Endothelial cell (in vitro differentiated cells): ENCODE measurements around the gene TENM4. TPM values are rescaled to one million over a fixed set of nuclear protein-coding genes. Genes with fewer than 3 reads are reported as not detected.

ENCODE experiments used
- DNase-seq: peaks from one replicate; pipeline ENCODE4 v3.0.0; 2021; ENCODE audit warnings: low spot score
- H3K27ac Mint-ChIP-seq: one replicate; pipeline ENCODE4 v1.8.0; 2021; ENCODE audit warnings: mixed read lengths, inconsistent platforms; ENCODE audit not compliant: unreplicated experiment
- H3K27me3 Mint-ChIP-seq: one replicate; pipeline ENCODE4 v1.8.0; 2021; ENCODE audit warnings: mild to moderate bottlenecking, moderate library complexity, mixed read lengths, inconsistent platforms; ENCODE audit not compliant: unreplicated experiment
- H3K36me3 Mint-ChIP-seq: one replicate; pipeline ENCODE4 v1.8.0; 2021; ENCODE audit warnings: mild to moderate bottlenecking, low read depth, mixed read lengths, inconsistent platforms; ENCODE audit not compliant: unreplicated experiment
- H3K4me1 Mint-ChIP-seq: one replicate; pipeline ENCODE4 v1.8.0; 2021; ENCODE audit warnings: mild to moderate bottlenecking, mixed read lengths, inconsistent platforms; ENCODE audit not compliant: unreplicated experiment
- H3K4me3 Mint-ChIP-seq: one replicate; pipeline ENCODE4 v1.8.0; 2021; ENCODE audit warnings: mild to moderate bottlenecking, mixed read lengths, inconsistent platforms; ENCODE audit not compliant: unreplicated experiment
- H3K9me3 Mint-ChIP-seq: one replicate; pipeline ENCODE4 v1.8.0; 2021; ENCODE audit warnings: mixed read lengths, inconsistent platforms; ENCODE audit not compliant: unreplicated experiment
- CTCF ChIP-seq: fragments of 200-600 bp; sonication (generic); IDR thresholded peaks from one replicate; pipeline ENCODE4 v1.5.0; 2021; ENCODE audit warnings: antibody characterized with exemption; ENCODE audit not compliant: unreplicated experiment
- total RNA-seq: library from RNA; stranded (reverse); fragmentation: NEBNext Ultra II Directional; extraction: Animal tissue kit (Norgen Biotek cat#: 25700); gene quantifications from one replicate; pipeline ENCODE4 v1.2.1, GENCODE V29; 2021; ENCODE audit not compliant: unreplicated experiment

Gene TENM4
- total RNA-seq, 1 donor from 2014 or later: 1.8 TPM

DNA sequence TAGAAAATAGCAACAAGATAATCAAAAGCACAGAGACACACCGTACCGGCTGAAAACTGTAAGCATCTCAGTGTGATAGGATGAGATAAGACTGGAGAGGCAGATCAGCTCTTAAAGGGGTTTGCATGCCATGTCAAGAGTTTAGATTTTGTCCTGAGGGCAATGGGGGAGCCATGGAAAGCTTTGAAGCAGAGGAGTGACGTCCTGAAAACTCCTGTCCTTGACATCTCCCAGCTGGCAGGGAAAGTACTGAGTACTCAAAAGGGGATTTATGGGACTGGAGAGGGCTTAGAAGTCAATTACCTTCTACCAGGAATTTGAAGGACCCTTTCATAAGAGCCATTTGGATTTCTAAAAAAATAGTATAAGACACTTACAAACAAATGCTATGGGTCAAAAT lies 445.7 kb downstream of the TENM4 start:
- Mint-ChIP-seq H3K9me3 (no peaks in the 10 kb centered on the region), H3K4me3 (no peak overlapping the region), H3K27ac (no peak overlapping the region), H3K4me1 (no peaks in the 10 kb centered on the region), H3K27me3 (no peaks in the 10 kb centered on the region), H3K36me3 (no peaks in the 10 kb centered on the region)
- TF ChIP-seq CTCF: no peak
- DNase-seq: no peak

DNA sequence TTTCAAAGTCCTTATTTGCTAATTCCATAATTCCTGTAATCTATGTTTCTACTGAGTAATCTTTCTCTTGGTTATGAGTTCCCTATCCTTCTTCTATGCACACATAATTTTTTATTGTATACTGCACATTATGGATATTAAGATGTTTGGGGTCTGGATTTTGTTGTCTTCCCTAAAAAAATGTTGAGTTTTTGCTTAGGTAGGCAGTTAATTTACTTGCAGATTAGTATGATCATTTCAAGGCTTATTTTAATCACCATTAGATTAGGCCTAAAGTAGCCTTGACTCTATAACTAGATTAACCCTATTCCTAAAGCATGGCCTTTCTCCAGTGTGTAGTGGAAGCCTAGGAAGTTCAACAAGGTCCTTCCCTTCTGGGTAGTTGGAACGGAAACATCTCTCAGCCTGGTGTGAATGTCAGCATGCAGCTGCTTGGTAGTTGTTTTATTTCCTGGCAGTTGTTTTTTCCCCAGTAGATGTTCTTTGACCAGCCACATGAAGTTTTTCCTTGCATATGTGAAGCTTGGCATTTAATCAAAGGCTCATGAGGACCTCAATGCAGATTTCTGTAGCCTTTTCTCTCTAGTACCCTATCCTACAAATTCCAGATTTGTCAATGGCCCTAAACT lies 446.9 kb downstream of the TENM4 start:
- H3K4me3 Mint-ChIP-seq: no peak overlapping the region

DNA sequence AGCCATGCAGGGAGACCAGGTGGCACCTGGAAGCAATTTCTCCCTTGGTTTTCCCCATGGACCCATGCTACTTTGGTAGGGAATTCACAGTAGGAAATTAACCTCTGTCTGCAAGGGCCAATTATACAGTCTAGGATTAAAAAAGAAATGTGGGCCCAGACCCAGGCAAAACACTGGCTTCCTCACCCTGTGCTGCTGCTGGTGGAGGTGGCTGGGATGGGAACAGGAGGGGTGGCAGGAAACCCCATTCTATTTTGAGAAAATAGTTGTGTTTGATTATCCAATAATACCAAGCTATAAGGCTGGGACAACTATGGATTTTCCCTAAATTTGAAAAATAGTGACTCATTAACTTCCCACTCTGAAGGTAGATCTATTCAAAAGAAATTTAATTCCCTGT lies 449.1 kb downstream of the TENM4 start:
- no peak for TF ChIP-seq CTCF
- H3K36me3 Mint-ChIP-seq: no peaks in the 10 kb centered on the region
- DNase-seq: no peak
- no peaks in the 10 kb centered on the region for H3K27me3 Mint-ChIP-seq
- H3K9me3 Mint-ChIP-seq: no peaks in the 10 kb centered on the region
- H3K27ac Mint-ChIP-seq: no peak overlapping the region
- no peaks in the 10 kb centered on the region for H3K4me1 Mint-ChIP-seq
- no peak overlapping the region for H3K4me3 Mint-ChIP-seq

More for the DNA sequence above, 446.9 kb downstream of the TENM4 start:
- TF ChIP-seq CTCF: no peak
- H3K27ac Mint-ChIP-seq: no peak overlapping the region
- no peaks in the 10 kb centered on the region for H3K36me3 Mint-ChIP-seq
- no peaks in the 10 kb centered on the region for H3K4me1 Mint-ChIP-seq
- no peak for DNase-seq
- no peaks in the 10 kb centered on the region for H3K9me3 Mint-ChIP-seq
- H3K27me3 Mint-ChIP-seq: no peaks in the 10 kb centered on the region

DNA sequence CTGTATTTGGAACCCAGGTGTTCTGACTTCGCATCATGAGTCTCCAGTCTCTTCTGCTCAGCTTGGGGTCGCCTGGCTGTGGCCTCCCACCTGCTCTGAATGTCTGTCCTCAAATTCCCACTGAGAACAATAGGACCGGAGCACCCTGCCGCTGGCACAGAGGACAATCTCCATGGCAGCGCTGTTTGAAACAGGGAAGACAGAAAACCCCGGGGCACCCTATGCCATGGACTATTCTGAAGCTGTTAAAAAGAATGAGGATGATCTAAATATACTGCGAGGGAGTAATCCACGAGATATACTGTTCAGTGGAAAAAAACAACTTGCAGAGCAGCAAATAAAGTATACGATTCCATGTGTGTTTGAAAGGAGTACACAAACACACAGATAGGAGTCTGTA lies 450.6 kb downstream of the TENM4 start:
- H3K36me3 Mint-ChIP-seq: no peaks in the 10 kb centered on the region
- TF ChIP-seq CTCF: no peak
- H3K4me1 Mint-ChIP-seq: no peaks in the 10 kb centered on the region
- H3K27ac Mint-ChIP-seq: no peak overlapping the region
- H3K4me3 Mint-ChIP-seq: no peak overlapping the region
- DNase-seq: no peak
- H3K9me3 Mint-ChIP-seq: no peaks in the 10 kb centered on the region
- no peaks in the 10 kb centered on the region for H3K27me3 Mint-ChIP-seq

DNA sequence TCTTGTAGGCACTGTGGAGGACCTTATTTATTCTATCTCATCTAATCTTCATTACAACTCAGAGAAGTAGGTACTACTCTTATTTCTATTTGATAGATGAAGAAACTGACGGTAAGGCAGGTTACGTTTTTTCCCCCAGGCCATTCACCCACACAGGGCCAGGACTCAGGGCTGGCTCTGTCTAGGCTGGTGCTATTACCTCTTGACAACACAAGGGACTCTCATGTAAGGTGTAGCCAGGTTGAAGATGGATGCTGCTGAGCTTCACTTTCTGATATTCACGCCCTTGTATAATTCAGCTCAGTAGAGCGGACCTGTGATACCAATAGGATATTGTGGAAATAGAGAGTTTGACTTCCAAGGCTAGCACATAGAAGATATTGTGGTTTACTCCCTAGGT lies 453.1 kb downstream of the TENM4 start:
- no peak for TF ChIP-seq CTCF
- no peaks in the 10 kb centered on the region for H3K27me3 Mint-ChIP-seq
- no peak for DNase-seq
- H3K4me1 Mint-ChIP-seq: no peaks in the 10 kb centered on the region
- no peaks in the 10 kb centered on the region for H3K9me3 Mint-ChIP-seq
- no peak overlapping the region for H3K27ac Mint-ChIP-seq
- H3K36me3 Mint-ChIP-seq: no peaks in the 10 kb centered on the region
- H3K4me3 Mint-ChIP-seq: no peak overlapping the region
